Dermis lymphatic vessel endothelial cell (primary cell): ENCODE results near the gene EGLN3. TPM values are rescaled to one million over a fixed set of nuclear protein-coding genes. Genes with fewer than 3 reads are reported as not detected.

ENCODE experiments used
- total RNA-seq: library from RNA; depleted of rRNA; stranded (reverse); fragments of >200 nt; gene quantifications from 2 replicates; pipeline ENCODE4 v1.2.1, GENCODE V29; 2014

EGLN3 gene
- 1.6 and 2.3 TPM in 2 replicates for total RNA-seq

DNA sequence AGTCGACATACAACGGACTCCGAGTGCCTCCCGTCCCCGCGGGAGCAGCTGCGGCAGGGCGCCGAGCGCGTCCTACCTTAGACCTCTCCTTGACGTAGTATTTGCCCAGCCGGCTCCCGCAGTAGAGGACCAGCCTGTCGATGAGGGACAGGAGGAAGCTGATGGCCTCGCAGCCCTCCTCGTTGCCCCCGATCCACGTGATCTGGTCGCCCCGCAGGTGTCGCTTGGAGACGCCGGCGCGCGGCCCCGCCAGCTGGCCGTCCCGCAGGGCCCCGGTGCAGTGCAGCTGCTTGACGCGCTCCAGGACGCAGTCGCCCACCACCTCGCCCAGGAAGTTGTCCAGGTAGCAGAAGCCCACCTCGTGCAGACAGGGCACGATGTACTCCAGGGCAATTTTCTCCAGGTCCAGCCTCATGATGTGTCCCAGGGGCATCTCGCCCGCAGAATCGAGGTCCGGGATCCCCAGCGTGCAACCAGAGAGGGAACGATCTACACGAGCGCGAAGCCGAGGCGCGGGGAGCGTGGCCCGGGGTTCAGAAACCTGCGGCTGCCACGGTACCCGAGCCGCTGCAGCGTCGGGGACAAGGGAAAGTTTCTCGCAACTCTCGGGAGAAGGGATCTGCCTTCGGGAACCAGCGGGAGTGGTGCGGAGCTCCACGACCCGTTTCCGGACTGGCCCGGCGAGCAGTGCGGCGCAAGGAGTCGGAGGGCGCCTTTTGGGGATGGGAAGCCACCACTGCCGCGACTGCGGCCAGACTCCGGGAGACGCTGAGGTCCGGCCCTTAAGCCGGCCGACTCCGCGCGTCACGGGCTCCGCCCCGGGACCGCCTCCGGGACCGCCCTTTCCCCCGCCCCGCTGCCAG, at the start of gene EGLN3:
TSS of gene EGLN3 (minus strand) at position 755 of the 863 bp plus-strand sequence. CDS start at position 433, 322 bp downstream.

